SK-N-SH (cell line): ENCODE data around the gene SAMD15. TPM values are rescaled to one million over a fixed set of nuclear protein-coding genes. Genes with fewer than 3 reads are reported as not detected.

Experiments
- CTCF ChIA-PET: fragments of 300-600, 350-600 bp; formaldehyde crosslinking; extraction: SDS; loops from one replicate; lab custom pipeline; 2021; lab: Yijun Ruan, JAX
- POLR2A ChIA-PET: fragments of 350-600 bp; sonication (Branson Sonifier 250); formaldehyde crosslinking; extraction: SDS; loops from one replicate; lab custom pipeline; 2020; ENCODE audit warnings: antibody characterized with exemption, inconsistent platforms; lab: Yijun Ruan, JAX
- DNase-seq: peaks from one replicate; pipeline ENCODE4 v3.0.0; 2012
- H2AFZ ChIP-seq: fragments of 200-600 bp; sonication (generic); 2 replicates; pipeline ENCODE4 v1.8.1; 2016; ENCODE audit warnings: antibody characterized with exemption, mild to moderate bottlenecking, low read depth
- H3F3A ChIP-seq: fragments of 200-600 bp; sonication (generic); replicated peaks from 2 replicates; pipeline ENCODE3; 2016; ENCODE audit warnings: antibody characterized with exemption, mild to moderate bottlenecking; ENCODE audit not compliant: insufficient read depth
- H3K27ac ChIP-seq, 2 experiments: fragments of 200-500 bp in 1 of 2; fragments of 200-600 bp in 1 of 2; sonication (Bioruptor generic) in 1 of 2; sonication (generic), shearing (Covaris generic) in 1 of 2; 2 replicates each; pipeline versions ENCODE4 v1.5.1 to v1.6.1; 2014 to 2016; ENCODE audit warnings: low read depth in 2 of 2, inconsistent platforms in 1 of 2, low read length in 1 of 2, mild to moderate bottlenecking in 1 of 2, mixed read lengths in 1 of 2
- H3K27me3 ChIP-seq: fragments of 200-600 bp; sonication (generic), shearing (Covaris generic); 2 replicates; pipeline ENCODE4 v1.6.1; 2016; ENCODE audit warnings: mixed run types; ENCODE audit not compliant: insufficient read depth
- H3K36me3 ChIP-seq, 2 experiments: fragments of 200-500 bp in 1 of 2; fragments of 200-600 bp in 1 of 2; sonication (Bioruptor generic) in 1 of 2; sonication (generic) in 1 of 2; replicated peaks in 1 of 2; 2 replicates each; pipeline versions ENCODE3 to v1.5.1; 2014 to 2016; ENCODE audit warnings: low read length in 1 of 2, mild to moderate bottlenecking in 1 of 2; ENCODE audit not compliant: insufficient read depth in 2 of 2, control insufficient read depth in 1 of 2
- H3K4me1 ChIP-seq, 2 experiments: fragments of 200-500 bp in 1 of 2; fragments of 200-600 bp in 1 of 2; sonication (Bioruptor generic) in 1 of 2; sonication (generic), shearing (Covaris generic) in 1 of 2; 2 replicates each; pipeline versions ENCODE4 v1.5.1 to v1.6.1; 2014 to 2016; ENCODE audit warnings: low read depth in 1 of 2, low read length in 1 of 2, mixed run types in 1 of 2; ENCODE audit not compliant: insufficient read depth in 2 of 2, control insufficient read depth in 1 of 2
- H3K4me2 ChIP-seq: fragments of 200-600 bp; sonication (generic), shearing (Covaris generic); 2 replicates; pipeline ENCODE4 v1.6.1; 2017; ENCODE audit warnings: mixed run types
- H3K4me3 ChIP-seq, 2 experiments: fragments of 200-500 bp in 1 of 2; fragments of 200-600 bp in 1 of 2; sonication (Bioruptor generic) in 1 of 2; sonication (generic), shearing (Covaris generic) in 1 of 2; 2 replicates each; pipeline versions ENCODE4 v1.5.1 to v1.8.1; 2014 to 2016; ENCODE audit warnings: low read depth in 2 of 2, inconsistent platforms in 1 of 2, low read length in 1 of 2, mild to moderate bottlenecking in 1 of 2, mixed read lengths in 1 of 2, moderate library complexity in 1 of 2
- H3K79me2 ChIP-seq: fragments of 200-600 bp; sonication (generic); 2 replicates; pipeline ENCODE4 v1.8.1; 2017; ENCODE audit warnings: mild to moderate bottlenecking; ENCODE audit not compliant: insufficient read depth
- H3K9ac ChIP-seq: fragments of 200-600 bp; sonication (generic); 2 replicates; pipeline ENCODE4 v1.6.1; 2017; ENCODE audit warnings: mixed run types
- H3K9me2 ChIP-seq: fragments of 200-600 bp; sonication (generic); 2 replicates; pipeline ENCODE4 v1.6.1; 2017; ENCODE audit warnings: mixed run types
- H3K9me3 ChIP-seq: fragments of 200-600 bp; sonication (generic); 2 replicates; pipeline ENCODE4 v1.6.1; 2017; ENCODE audit warnings: mixed run types, mild to moderate bottlenecking, moderate library complexity
- H4K20me1 ChIP-seq: fragments of 200-600 bp; sonication (generic); 2 replicates; pipeline ENCODE4 v1.6.1; 2017; ENCODE audit warnings: mild to moderate bottlenecking, mixed run types; ENCODE audit not compliant: insufficient read depth
- CHD2 ChIP-seq: fragments of 150-350 bp; IDR thresholded peaks from 2 replicates; pipeline ENCODE4 v1.6.1; 2018; ENCODE audit warnings: low read length; ENCODE audit not compliant: partially characterized antibody
- CTCF ChIP-seq: fragments of 200-600 bp; sonication (generic); IDR thresholded peaks from 2 replicates; pipeline ENCODE4 v1.6.1; 2017; ENCODE audit warnings: antibody characterized with exemption, mild to moderate bottlenecking, moderate library complexity
- FOXJ3 ChIP-seq: sonication (generic); formaldehyde crosslinking; IDR thresholded peaks from 2 replicates; pipeline ENCODE4 v1.5.1; 2020; ENCODE audit warnings: mild to moderate bottlenecking, missing genetic modification reagents
- FOXM1 ChIP-seq: IDR thresholded peaks from 2 replicates; pipeline ENCODE4 v1.4.0; 2012; ENCODE audit warnings: low read depth, mild to moderate bottlenecking
- GABPA ChIP-seq: IDR thresholded peaks from 2 replicates; pipeline ENCODE4 v1.4.0; 2012; ENCODE audit warnings: low read depth, mild to moderate bottlenecking
- GATA2 ChIP-seq: sonication (generic); formaldehyde crosslinking; IDR thresholded peaks from 2 replicates; pipeline ENCODE4 v1.5.0; 2020; ENCODE audit warnings: mild to moderate bottlenecking, missing genetic modification reagents
- JUND ChIP-seq: IDR thresholded peaks from 2 replicates; pipeline ENCODE4 v1.4.0; 2012
- MAX ChIP-seq: IDR thresholded peaks from 2 replicates; pipeline ENCODE4 v1.4.0; 2012; ENCODE audit warnings: low read depth
- NFIC ChIP-seq: IDR thresholded peaks from 2 replicates; pipeline ENCODE4 v1.4.0; 2012; ENCODE audit warnings: borderline replicate concordance
- NRF1 ChIP-seq: IDR thresholded peaks from 2 replicates; pipeline ENCODE4 v1.6.1; 2012; ENCODE audit warnings: low read depth, mild to moderate bottlenecking, low read length
- PBX3 ChIP-seq: IDR thresholded peaks from 2 replicates; pipeline ENCODE4; 2012
- RAD21 ChIP-seq: IDR thresholded peaks from 2 replicates; pipeline ENCODE4 v1.6.1; 2012; ENCODE audit warnings: mild to moderate bottlenecking, low read length
- REST ChIP-seq: IDR thresholded peaks from 2 replicates; pipeline ENCODE4 v1.6.1; 2012; ENCODE audit warnings: mild to moderate bottlenecking, low read depth, low read length, moderate library complexity
- RFX5 ChIP-seq: IDR thresholded peaks from 2 replicates; pipeline ENCODE4 v1.6.1; 2012; ENCODE audit warnings: mild to moderate bottlenecking, improper control_type of control experiment, low read length
- SIN3A ChIP-seq: IDR thresholded peaks from 2 replicates; pipeline ENCODE4 v1.6.1; 2012; ENCODE audit warnings: low read depth, mild to moderate bottlenecking, low read length, moderate library complexity, borderline replicate concordance
- TCF12 ChIP-seq: IDR thresholded peaks from 2 replicates; pipeline ENCODE4 v1.4.0; 2012
- TEAD4 ChIP-seq: IDR thresholded peaks from 2 replicates; pipeline ENCODE4 v1.4.0; 2012; ENCODE audit warnings: mild to moderate bottlenecking, borderline replicate concordance; ENCODE audit not compliant: insufficient read depth
- USF1 ChIP-seq: IDR thresholded peaks from 2 replicates; pipeline ENCODE4 v1.4.0; 2012; ENCODE audit warnings: low read depth, borderline replicate concordance
- USF2 ChIP-seq: fragments of 150-350 bp; IDR thresholded peaks from 2 replicates; pipeline ENCODE4 v1.6.1; 2017; ENCODE audit warnings: antibody characterized with exemption, low read length, low read depth, borderline replicate concordance
- WGBS: methylation state at CpG from one replicate; pipeline ENCODE4 v1.1.6; 2017; ENCODE audit warnings: low lambda C conversion rate; 5-methylcytosine and 5-hydroxymethylcytosine counted together
- polyA plus RNA-seq, 3 experiments: library from polyadenylated mRNA; depleted of rRNA; stranded (reverse); fragments of >200 nt; gene quantifications; 2 replicates each; pipeline ENCODE4 v1.2.3, GENCODE V29; 2012

SAMD15 gene
- polyA plus RNA-seq, 1 of the 3 experiments (the other 2 are of a cell fraction), result 1.7 TPM

- no peak overlapping the region for H3K4me3 ChIP-seq
- no peaks in the 10 kb centered on the region for H3K36me3 ChIP-seq
- H3K9me2 ChIP-seq, result no peaks in the 10 kb centered on the region
- POLR2A ChIA-PET, result no interaction called here
- H3K9ac ChIP-seq, result no peak overlapping the region
- no peaks in the 10 kb centered on the region for H3F3A ChIP-seq
- H3K27ac ChIP-seq, result no peak overlapping the region
- H3K79me2 ChIP-seq, result no peaks in the 10 kb centered on the region
- H3K4me1 ChIP-seq, result no peaks in the 10 kb centered on the region
- H3K4me2 ChIP-seq, result no peak overlapping the region
- 61% methylated on average over 3 of the region's 3 CpGs for WGBS
- TF ChIP-seq RFX5 (no peak), MAX (no peak), SIN3A (no peak), JUND (no peak), RAD21 (no peak), NRF1 (no peak), REST (no peak), FOXJ3 (CRISPR knock-in tag) (no peak), PBX3 (no peak), USF1 (no peak), GATA2 (CRISPR knock-in tag) (no peak), CTCF (no peak), FOXM1 (no peak), USF2 (no peak), NFIC (no peak), TEAD4 (no peak), TCF12 (no peak), GABPA (no peak), CHD2 (no peak)
- TF ChIP-seq, all 33 proteins: peak for 0
- Histone ChIP-seq H3K9me3 (no peaks in the 10 kb centered on the region), H3K27me3 (no peaks in the 10 kb centered on the region), H4K20me1 (no peaks in the 10 kb centered on the region), H2AFZ (no peak overlapping the region)
- CTCF ChIA-PET, result interaction anchor here (1.0 kb wide), 1 partner anchor 14 kb away, joined by 3 read pairs; no protein-coding TSS in a partner anchor
- DNase-seq, result no peak
Measured at GRCh38 chr14:77406086-77406485, 28.9 kb downstream of the SAMD15 start.
